Pancreas (tissue), 10 donors: ENCODE data around the gene MAPK6. TPM values are rescaled to one million over a fixed set of nuclear protein-coding genes. Genes with fewer than 3 reads are reported as not detected.

Source experiments
- ATAC-seq, 4 donors: fragments of 200-7000 bp; cut with Tn5 transposase; one replicate each; pipeline versions ENCODE4 v1.8.0 to v1.9.1; 2020; ENCODE audit warnings: mild to moderate bottlenecking in 4 of 4, moderate library complexity in 4 of 4
- DNase-seq, 6 donors: peaks; one replicate each; pipeline ENCODE4 v3.0.0-alpha.2; 2020
- FAIRE-seq: peaks from 2 replicates; lab custom pipeline; 2012; peaks lifted over from hg19 to GRCh38; lab: Jason Lieb, UNC
- H3K27ac ChIP-seq, 4 donors: fragments of 200-600 bp; sonication (generic); 1 replicate in 3 of 4; 2 replicates in 1 of 4; pipeline versions ENCODE4 v1.5.0 to v1.8.0; 2020
- H3K27me3 ChIP-seq, 4 donors: fragments of 200-600 bp; one replicate each; pipeline ENCODE4 v1.8.0; 2021
- H3K36me3 ChIP-seq, 3 donors: fragments of 200-600 bp; sonication (generic) in 1 of 3; one replicate each; pipeline versions ENCODE4 v1.5.0 to v1.8.0; 2020 to 2021
- H3K4me1 ChIP-seq, 3 donors: fragments of 200-600 bp; one replicate each; pipeline ENCODE4 v1.8.0; 2021
- H3K4me3 ChIP-seq, 4 donors: fragments of 200-600 bp; sonication (generic) in 2 of 4; one replicate each; pipeline versions ENCODE4 v1.5.0 to v1.8.0; 2020 to 2021
- H3K9me3 ChIP-seq, 4 donors: fragments of 200-600 bp; one replicate each; pipeline ENCODE4 v1.8.0; 2021
- WGBS, 2 donors: extraction: QIAGEN DNeasy Blood & Tissue Kit; methylation state at CpG; one replicate each; pipeline ENCODE4 v1.1.7; 2013; 5-methylcytosine and 5-hydroxymethylcytosine counted together
- intact Hi-C, 3 donors: fragments of 100-400 bp; cut with DNase I; formaldehyde crosslinking; loops; one replicate each; pipeline versions ENCODE4 v1.11.1 to v1.14.2; 2022
- polyA plus RNA-seq, 2 donors: library from polyadenylated mRNA; stranded (reverse); fragments of 200-250 nt; gene quantifications; one replicate each; pipeline ENCODE4 v1.2.3, GENCODE V29; 2013
- total RNA-seq, 6 donors: library from RNA; stranded (reverse); fragmentation: NEBNext Ultra II Directional in 4 of 6; extraction: Animal tissue kit (Norgen Biotek cat#: 25700) in 4 of 6; gene quantifications; one replicate each; pipeline versions ENCODE4 v1.2.1 to v1.2.4, GENCODE V29; 2021 to 2023
- TF ChIP-seq, protein P1 (sequence below), 4 donors: fragments of 200-600 bp; sonication (generic) in 3 of 4; IDR thresholded peaks; one replicate each; pipeline versions ENCODE4 v1.5.0 to v1.8.0; 2021; ENCODE audit warnings: antibody characterized with exemption in 4 of 4
- donor health status: healthy with polysubstance abuse.
- donor health status: DM: no; HTN: no; CAD: no; lungs with moderate emphysema.
- donor health status: DM: no; HTN: no; CAD: no.
- donor health status: control.
- donor health status: control.
- donor health status: Bipolar disorder and iron deficiency.
- donor health status: DM: yes; HTN: yes; CAD: no.
- donor health status: DM: no; HTN: no; CAD: no.
- donor health status: DM: no; HTN: no; CAD: no.
- donor health status: DM: yes; HTN: yes; CAD: no.

Gene MAPK6
- total and polyA plus RNA-seq, 8 donors, result 3.0 to 13.9 (median 10.1) TPM

DNA sequence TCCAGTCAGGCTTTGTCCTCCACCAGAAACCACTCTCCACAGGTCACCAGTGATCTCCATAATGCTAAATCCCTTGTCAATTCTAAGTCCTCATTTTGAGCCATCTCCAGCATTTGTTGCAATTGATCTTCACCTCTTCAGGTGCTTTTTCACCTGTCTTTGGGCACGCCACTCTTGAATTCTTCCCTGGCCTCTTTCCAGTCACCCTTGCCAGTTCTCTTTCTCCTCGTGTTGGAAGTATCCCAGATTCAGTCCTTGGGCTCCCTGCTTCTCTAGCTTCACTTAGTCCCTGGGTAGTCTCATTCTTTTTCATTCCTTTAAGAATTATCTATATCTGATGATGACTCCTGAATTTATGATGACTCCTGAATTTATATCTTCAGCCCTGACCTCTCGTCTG, 37.5 kb downstream of the MAPK6 start:
- no peak overlapping the region for H3K27ac ChIP-seq
- no peak for FAIRE-seq
- no peak overlapping the region for H3K4me3 ChIP-seq
- intact Hi-C loops, result no loop called here
- H3K36me3 ChIP-seq, result peaks cover 0 to 34% (median 7%) of the 10 kb centered on the region in 3 donors
- WGBS, 2 donors, result 90 to 93% methylated on average over 3 of the region's 3 CpGs
- no peaks in the 10 kb centered on the region for H3K9me3 ChIP-seq
- ATAC-seq, result no peak
- H3K4me1 ChIP-seq, result no peaks in the 10 kb centered on the region
- H3K27me3 ChIP-seq, result no peaks in the 10 kb centered on the region
- no peak for DNase-seq
- TF ChIP-seq, protein P1, sequence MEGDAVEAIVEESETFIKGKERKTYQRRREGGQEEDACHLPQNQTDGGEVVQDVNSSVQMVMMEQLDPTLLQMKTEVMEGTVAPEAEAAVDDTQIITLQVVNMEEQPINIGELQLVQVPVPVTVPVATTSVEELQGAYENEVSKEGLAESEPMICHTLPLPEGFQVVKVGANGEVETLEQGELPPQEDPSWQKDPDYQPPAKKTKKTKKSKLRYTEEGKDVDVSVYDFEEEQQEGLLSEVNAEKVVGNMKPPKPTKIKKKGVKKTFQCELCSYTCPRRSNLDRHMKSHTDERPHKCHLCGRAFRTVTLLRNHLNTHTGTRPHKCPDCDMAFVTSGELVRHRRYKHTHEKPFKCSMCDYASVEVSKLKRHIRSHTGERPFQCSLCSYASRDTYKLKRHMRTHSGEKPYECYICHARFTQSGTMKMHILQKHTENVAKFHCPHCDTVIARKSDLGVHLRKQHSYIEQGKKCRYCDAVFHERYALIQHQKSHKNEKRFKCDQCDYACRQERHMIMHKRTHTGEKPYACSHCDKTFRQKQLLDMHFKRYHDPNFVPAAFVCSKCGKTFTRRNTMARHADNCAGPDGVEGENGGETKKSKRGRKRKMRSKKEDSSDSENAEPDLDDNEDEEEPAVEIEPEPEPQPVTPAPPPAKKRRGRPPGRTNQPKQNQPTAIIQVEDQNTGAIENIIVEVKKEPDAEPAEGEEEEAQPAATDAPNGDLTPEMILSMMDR (IDR thresholded peaks at IDR 0.05), result no peak

DNA sequence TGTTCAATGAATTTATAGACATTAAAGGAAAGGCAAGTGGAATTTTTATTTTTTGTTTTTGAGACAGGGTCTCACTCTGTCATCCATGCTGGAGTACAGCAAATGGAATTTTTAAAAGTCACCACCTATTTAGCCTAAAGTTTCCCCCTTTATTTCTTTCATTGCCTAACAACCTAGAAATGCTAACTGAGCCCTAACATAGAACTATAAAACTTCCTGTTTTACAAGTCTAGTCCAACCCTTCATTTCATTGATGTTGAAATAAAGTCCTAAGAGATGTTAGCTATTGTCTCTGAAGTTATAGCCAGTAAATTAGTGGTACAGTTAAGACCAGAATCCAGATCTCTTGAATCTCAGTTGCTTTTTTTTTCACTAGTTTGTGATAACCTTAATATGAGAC, 39.0 kb downstream of the MAPK6 start:
- intact Hi-C loops, result no loop called here
- TF ChIP-seq, protein P1 (IDR thresholded peaks at IDR 0.05), result no peak
- Histone ChIP-seq H3K36me3 (peaks cover 0 to 49% (median 11%) of the 10 kb centered on the region in 3 donors), H3K9me3 (no peaks in the 10 kb centered on the region), H3K27ac (no peak overlapping the region), H3K27me3 (no peaks in the 10 kb centered on the region), H3K4me3 (no peak overlapping the region), H3K4me1 (no peaks in the 10 kb centered on the region)
- DNase-seq (no peak), ATAC-seq (no peak), FAIRE-seq (no peak)

DNA sequence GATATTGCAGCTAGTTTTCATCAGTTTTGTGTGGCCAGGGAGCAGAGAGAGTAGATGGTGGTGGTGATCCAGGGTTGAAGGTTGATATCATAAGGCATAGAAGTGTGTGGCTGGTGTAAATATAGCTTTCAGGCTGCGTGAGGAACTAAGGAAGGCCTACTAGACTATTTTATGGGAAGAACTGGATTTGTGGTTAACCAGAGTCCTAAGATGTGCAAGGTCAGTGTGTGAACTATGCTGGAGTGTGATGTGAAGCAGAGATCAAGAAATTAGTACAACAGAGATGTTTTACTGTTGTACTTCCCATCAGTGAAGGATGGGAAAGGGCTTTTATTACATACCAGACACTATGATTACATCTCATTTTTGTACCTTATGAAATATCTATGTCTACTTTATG, 41.5 kb downstream of the MAPK6 start:
- ATAC-seq, result no peak
- intact Hi-C loops, result no loop called here
- peaks cover 0 to 46% (median 11%) of the 10 kb centered on the region in 3 donors for H3K36me3 ChIP-seq

DNA sequence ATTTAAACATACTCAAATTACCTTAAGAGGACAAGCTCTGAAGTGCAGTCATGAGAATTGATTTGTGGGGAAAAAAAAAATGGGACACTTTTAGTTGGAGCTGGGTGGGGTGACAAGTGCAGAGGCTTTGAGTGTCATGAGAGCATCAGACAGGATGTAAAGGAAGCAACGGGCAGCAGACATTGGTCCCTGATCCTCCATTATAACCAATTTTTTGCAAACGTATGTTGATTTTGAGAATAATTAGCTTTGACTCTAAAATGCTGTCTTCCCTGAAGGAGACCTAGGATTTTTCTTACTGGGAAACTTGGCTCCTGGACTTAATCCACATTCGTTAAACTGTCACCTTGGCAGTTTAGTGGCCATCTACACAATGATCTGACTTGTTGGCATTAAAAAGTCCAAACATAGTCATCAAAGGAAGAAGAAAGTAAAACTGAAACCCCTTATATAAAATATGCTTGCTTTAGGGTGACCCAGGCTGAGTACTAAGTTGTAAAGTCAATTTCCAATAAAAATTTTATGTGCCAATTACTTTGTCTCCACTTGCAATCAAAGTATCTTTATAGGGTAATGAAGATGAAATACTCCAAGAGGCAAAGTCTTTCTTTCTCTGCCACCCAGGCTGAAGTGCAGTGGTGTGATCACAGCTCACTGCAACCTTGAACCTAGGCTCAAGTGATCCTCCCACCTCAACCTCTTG, 48.0 kb downstream of the MAPK6 start:
- Histone ChIP-seq H3K4me1 (peaks cover 0 to 3% (median 0%) of the 10 kb centered on the region in 3 donors), H3K9me3 (no peaks in the 10 kb centered on the region), H3K27me3 (no peaks in the 10 kb centered on the region), H3K36me3 (peaks cover 0 to 18% (median 4%) of the 10 kb centered on the region in 3 donors), H3K4me3 (no peak overlapping the region), H3K27ac (no peak overlapping the region)
- no peak for DNase-seq
- FAIRE-seq, result no peak
- WGBS, 2 donors, result 82 to 91% methylated on average over 3 of the region's 3 CpGs
- no peak for ATAC-seq
- intact Hi-C loops, result no loop called here
- TF ChIP-seq, protein P1 (IDR thresholded peaks at IDR 0.05), result no peak

More for the DNA sequence above, 41.5 kb downstream of the MAPK6 start:
- Histone ChIP-seq H3K27ac (no peak overlapping the region), H3K4me1 (no peaks in the 10 kb centered on the region), H3K9me3 (no peaks in the 10 kb centered on the region), H3K4me3 (no peak overlapping the region), H3K27me3 (no peaks in the 10 kb centered on the region)
- TF ChIP-seq, protein P1 (IDR thresholded peaks at IDR 0.05), result no peak
- DNase-seq (no peak), FAIRE-seq (no peak)
- 86 to 93% methylated on average over 1 of the region's 1 CpG for WGBS, 2 donors

DNA sequence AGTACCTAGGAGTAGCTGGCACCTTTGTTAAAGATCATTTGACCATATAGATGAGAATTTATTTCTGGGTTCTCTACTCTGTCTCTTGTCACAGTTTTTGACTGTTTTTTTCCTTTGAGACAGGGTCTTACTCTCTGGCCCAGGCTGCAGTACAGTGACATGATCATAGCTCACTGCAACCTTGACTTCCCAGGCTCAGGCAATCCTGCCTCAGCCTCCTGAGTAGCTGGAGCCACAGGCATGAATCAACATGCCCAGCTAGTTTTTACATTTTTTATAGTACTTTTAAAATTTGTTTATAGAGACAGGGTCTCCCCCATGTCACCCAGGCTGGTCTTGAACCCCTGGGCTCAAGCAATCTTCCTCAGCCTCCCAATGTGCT, 48.5 kb downstream of the MAPK6 start:
- intact Hi-C loops, result no loop called here
- Histone ChIP-seq H3K4me3 (no peak overlapping the region), H3K27me3 (no peaks in the 10 kb centered on the region), H3K36me3 (peaks cover 0 to 12% (median 4%) of the 10 kb centered on the region in 3 donors), H3K9me3 (no peaks in the 10 kb centered on the region), H3K27ac (no peak overlapping the region), H3K4me1 (peaks cover 0 to 3% (median 0%) of the 10 kb centered on the region in 3 donors)
- ATAC-seq, result no peak
- no peak for FAIRE-seq
- DNase-seq, result no peak
- TF ChIP-seq, protein P1 (IDR thresholded peaks at IDR 0.05), result no peak
